HepG2 (cell line): Measurements from ENCODE around the gene WDR81. TPM values are rescaled to one million over a fixed set of nuclear protein-coding genes. Genes with fewer than 3 reads are reported as not detected.

Experiments
- ARID4A ChIP-seq: sonication (generic); formaldehyde crosslinking; IDR thresholded peaks from 2 replicates; pipeline ENCODE4 v1.5.0; 2020; ENCODE audit warnings: mild to moderate bottlenecking, missing genetic modification reagents, borderline replicate concordance
- CHD4 ChIP-seq: fragments of 200-600 bp; sonication (generic); IDR thresholded peaks from 2 replicates; pipeline ENCODE4 v1.7.0; 2017; ENCODE audit warnings: mild to moderate bottlenecking, low read length, borderline replicate concordance
- DMAP1 ChIP-seq: IDR thresholded peaks from 2 replicates; pipeline ENCODE4 v1.6.1; 2016
- DNMT1 ChIP-seq: sonication (generic); formaldehyde crosslinking; IDR thresholded peaks from 2 replicates; pipeline ENCODE4 v1.5.1; 2020; ENCODE audit warnings: mild to moderate bottlenecking, missing genetic modification reagents
- FIP1L1 ChIP-seq: fragments of 200-400 bp; formaldehyde crosslinking; IDR thresholded peaks from 2 replicates; pipeline ENCODE4 v1.6.1; 2018; ENCODE audit warnings: low read depth, mild to moderate bottlenecking, low read length, moderate library complexity, borderline replicate concordance; ENCODE audit not compliant: insufficient read depth
- GABPA ChIP-seq, 2 experiments: IDR thresholded peaks; 2 replicates each; pipeline ENCODE4 v1.6.1; 2011 to 2016; ENCODE audit warnings: low read depth in 2 of 2, low read length in 1 of 2, missing biosample characterization in 1 of 2, missing genetic modification characterization in 1 of 2
- HIC2 ChIP-seq: sonication (generic); formaldehyde crosslinking; IDR thresholded peaks from 2 replicates; pipeline ENCODE4 v1.9.0; 2022; ENCODE audit warnings: low read depth, missing genetic modification reagents
- HMGXB4 ChIP-seq, 2 experiments: sonication (generic) in 1 of 2; formaldehyde crosslinking in 1 of 2; IDR thresholded peaks; 2 replicates each; pipeline versions ENCODE4 v1.4.0 to v1.6.1; 2018 to 2020; ENCODE audit warnings: missing genetic modification reagents in 2 of 2, borderline replicate concordance in 1 of 2, low read depth in 1 of 2, mild to moderate bottlenecking in 1 of 2, missing biosample characterization in 1 of 2
- KAT8 ChIP-seq: IDR thresholded peaks from 2 replicates; pipeline ENCODE4 v1.6.1; 2016; ENCODE audit warnings: missing genetic modification reagents, missing compliant biosample characterization
- KMT2A ChIP-seq: sonication (generic); formaldehyde crosslinking; IDR thresholded peaks from 2 replicates; pipeline ENCODE4 v1.4.0; 2020; ENCODE audit warnings: missing genetic modification reagents
- POLR2G ChIP-seq: fragments of 200-400 bp; formaldehyde crosslinking; IDR thresholded peaks from 2 replicates; pipeline ENCODE4 v1.6.1; 2018; ENCODE audit warnings: mild to moderate bottlenecking, low read depth, low read length, moderate library complexity
- RBFOX2 ChIP-seq: fragments of 200-400 bp; formaldehyde crosslinking; IDR thresholded peaks from 2 replicates; pipeline ENCODE4 v1.6.1; 2017; ENCODE audit warnings: low read depth, mild to moderate bottlenecking, low read length
- RXRA ChIP-seq: sonication (generic); formaldehyde crosslinking; IDR thresholded peaks from 2 replicates; pipeline ENCODE4 v1.5.1; 2020; ENCODE audit warnings: missing genetic modification reagents
- SP4 ChIP-seq: sonication (generic); formaldehyde crosslinking; IDR thresholded peaks from 2 replicates; pipeline ENCODE4 v1.8.1; 2023; ENCODE audit warnings: mild to moderate bottlenecking, missing genetic modification reagents
- SRY ChIP-seq: sonication (generic); formaldehyde crosslinking; IDR thresholded peaks from 2 replicates; pipeline ENCODE4 v1.8.0; 2022; ENCODE audit warnings: mild to moderate bottlenecking, missing genetic modification reagents
- TSC22D2 ChIP-seq: sonication (generic); formaldehyde crosslinking; IDR thresholded peaks from 2 replicates; pipeline ENCODE4 v1.5.1; 2020; ENCODE audit warnings: missing genetic modification reagents, mild to moderate bottlenecking, borderline replicate concordance
- YY1 ChIP-seq: IDR thresholded peaks from 2 replicates; pipeline ENCODE4 v1.6.1; 2011; ENCODE audit warnings: low read length, low read depth, moderate library complexity, mild to moderate bottlenecking; ENCODE audit not compliant: insufficient read depth, insufficient replicate concordance
- polyA plus RNA-seq, 8 experiments: library from polyadenylated mRNA; depleted of rRNA in 3 of 8; stranded (reverse) in 7 of 8; unstranded in 1 of 8; fragments of >200 nt; fragmentation: Illumina TruSeq in 4 of 8; extraction: Trizol in 4 of 8; gene quantifications; 2 replicates each; pipeline versions ENCODE4 v1.2.1 to v1.2.3, GENCODE V29; 2011 to 2016; ENCODE audit warnings: low read depth in 4 of 8, missing spikeins in 1 of 8, mixed read lengths in 1 of 8; ENCODE audit not compliant: insufficient read depth in 1 of 8
- total RNA-seq, 5 experiments: library from RNA; depleted of rRNA; stranded (reverse); fragments of >200 nt; fragmentation: Illumina TruSeq; extraction: Trizol; gene quantifications; 2 replicates each; pipeline ENCODE4 v1.2.3, GENCODE V29; 2016; ENCODE audit warnings: low read depth in 1 of 5

Gene WDR81
- total and polyA plus RNA-seq, 2 of the 13 experiments (the other 11 are each of a cell fraction or from before 2014, with no cell fraction given), result 9.1 to 16.7 TPM

- TF ChIP-seq HMGXB4 (CRISPR knock-in tag; IDR thresholded peaks at IDR 0.05; ENCODE audit: borderline replicate concordance in 1 of 2, low read depth in 1 of 2) (peak in 1 of 2 experiments; percentile 36; a peak in 1 of 4 replicates), RBFOX2 (peak; percentile 78), ARID4A (CRISPR knock-in tag) (peak; percentile 83), DMAP1 (CRISPR knock-in tag) (peak; percentile 83), DNMT1 (CRISPR knock-in tag) (no peak), FIP1L1 (no peak), KAT8 (CRISPR knock-in tag) (0 out of 2 replicates have a peak, but pooled peaks have one; percentile 4), YY1 (peak; percentile 2), KMT2A (CRISPR knock-in tag) (peak; percentile 8; the same call in 1 of the 2 replicates), SP4 (no peak), TSC22D2 (0 out of 2 replicates have a peak, but pooled peaks have one; percentile 39), CHD4 (no peak), HIC2 (CRISPR knock-in tag) (peak; percentile 44; the same call in 1 of the 2 replicates), SRY (CRISPR knock-in tag) (0 out of 2 replicates have a peak, but pooled peaks have one; percentile 17), RXRA (no peak), POLR2G (0 out of 2 replicates have a peak, but pooled peaks have one; percentile 1), GABPA (IDR thresholded peaks at IDR 0.05; ENCODE audit: low read depth, low read length) (peak; percentile 22; the same call in 1 of the 2 replicates), GABPA (CRISPR knock-in tag; IDR thresholded peaks at IDR 0.05; ENCODE audit: low read depth) (no peak)
Measured at GRCh38 chr17:1724869-1725641, 551 bp downstream of the WDR81 start (continued).
